Endometrial microvascular endothelial cells (primary cell): ENCODE measurements around the gene LBR. TPM values are rescaled to one million over a fixed set of nuclear protein-coding genes. Genes with fewer than 3 reads are reported as not detected.
"Not testable (repeated sequence)": the region's sequence is repeated elsewhere in the genome, so short reads cannot be mapped to it uniquely, and the experiment has no call there.

ENCODE experiments used
- in situ Hi-C: cut with HindIII; loops from 2 replicates; pipeline ENCODE4 v1.10.0; 2017; ENCODE audit warnings: low sequenced_read_pairs, low pct_unique_long_range_greater_than_20kb; ENCODE audit errors: inconsistent ontology term
- total RNA-seq: library from RNA; depleted of rRNA; stranded (reverse); fragments of >200 nt; gene quantifications from one replicate; pipeline ENCODE4 v1.2.3, GENCODE V29; 2015; ENCODE audit errors: inconsistent ontology term

The LBR gene
- total RNA-seq: 94.3 TPM

DNA sequence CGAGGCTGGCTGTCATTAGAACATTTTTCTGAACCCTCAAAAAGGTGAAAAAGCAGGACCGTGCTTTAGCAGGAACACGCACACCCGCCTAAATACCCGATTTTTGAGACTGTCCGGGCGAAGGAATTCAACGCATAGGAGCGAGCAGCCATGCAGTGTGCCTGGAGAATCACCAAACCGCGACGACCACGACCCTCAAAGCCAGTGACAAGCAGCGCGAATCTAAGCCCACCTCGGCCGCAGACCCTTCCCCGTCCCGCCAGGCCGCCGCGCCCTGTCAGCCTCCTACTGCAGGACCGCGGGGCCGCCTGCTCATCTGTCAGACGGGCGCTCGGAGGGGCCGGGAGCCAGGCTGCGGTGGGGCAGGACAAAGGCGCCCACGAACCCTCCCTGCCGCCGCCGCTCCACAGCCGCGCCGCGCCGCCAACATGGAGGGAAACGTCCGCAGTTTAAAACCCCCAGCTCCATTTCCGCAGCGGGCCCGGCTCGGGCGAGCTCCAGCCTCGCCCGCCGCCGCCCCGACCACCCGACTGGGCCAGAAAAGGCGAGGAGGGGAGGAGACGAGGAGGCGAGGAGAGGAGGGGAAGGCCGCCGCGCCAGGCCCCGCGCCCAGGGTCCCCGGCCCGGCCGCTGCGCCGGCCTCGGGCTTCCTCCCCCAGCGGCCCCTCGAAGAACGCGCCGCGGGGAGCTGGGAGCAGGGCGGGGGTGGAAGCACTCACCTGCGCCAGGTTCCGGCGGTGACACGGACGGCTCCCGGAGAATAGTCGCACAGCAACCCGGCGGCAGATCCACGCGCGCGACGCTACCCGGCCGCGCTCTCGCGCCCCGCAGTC is at the start of gene LBR:
LBR (minus strand) TSS at position 804 of the 833 bp plus-strand sequence. CDS start 3,963 bp downstream, outside the sequence.
- in situ Hi-C loops: loop anchor here (25.0 kb wide), 1 partner anchor 560 kb away; the partner anchor contains the start of gene SDE2

DNA sequence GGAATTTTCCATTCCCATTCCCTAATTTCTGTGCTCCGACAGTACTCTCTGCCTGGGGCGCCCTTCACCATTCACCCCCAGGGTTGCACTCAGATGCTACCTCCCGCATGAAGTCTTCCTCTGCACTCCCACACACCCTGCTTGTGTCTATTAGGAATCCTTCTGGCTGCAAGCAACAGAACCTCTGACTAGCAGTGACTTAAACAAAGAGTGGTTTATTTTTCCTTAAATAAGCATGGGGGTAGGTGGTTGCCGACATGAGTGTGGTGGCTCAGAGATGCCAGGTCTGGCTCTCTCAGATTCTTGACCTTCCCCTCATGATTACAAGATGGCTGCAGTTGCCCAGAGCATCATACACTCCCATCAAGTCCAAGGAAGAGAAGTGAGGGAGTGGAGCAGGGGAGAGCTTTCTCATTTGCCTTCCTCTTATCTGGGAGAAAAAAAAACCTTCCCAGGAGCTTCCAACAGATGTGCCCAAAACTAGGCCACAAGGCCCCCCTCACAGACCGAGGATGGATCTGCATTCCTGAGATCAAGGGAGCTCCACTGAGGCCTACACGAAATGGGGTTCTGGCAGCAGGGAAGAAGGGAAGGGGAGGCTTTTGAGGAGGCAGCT is 49.6 kb upstream of the LBR start:
- in situ Hi-C loops: no loop called here

DNA sequence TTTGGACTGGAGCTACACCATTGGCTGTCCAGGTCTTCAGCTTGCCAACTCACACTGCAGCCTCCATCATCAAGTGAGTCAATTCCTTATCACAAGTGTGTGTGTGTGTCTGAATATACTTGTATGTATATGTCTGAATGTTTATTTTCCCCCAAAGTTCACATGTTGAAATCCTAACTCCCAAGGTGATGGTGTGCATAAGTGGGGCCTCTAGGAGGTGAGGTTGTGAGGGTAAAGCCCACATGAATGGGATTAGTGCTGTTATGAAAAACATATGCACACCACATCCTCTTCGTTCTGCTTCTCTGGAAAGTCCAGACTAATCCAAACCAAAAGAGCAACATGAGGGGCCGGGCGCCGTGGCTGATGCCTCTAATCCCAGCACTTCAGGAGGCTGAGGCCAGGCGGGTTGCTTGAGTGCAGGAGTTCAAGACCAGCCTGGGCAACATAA is 48.7 kb upstream of the LBR start:
- in situ Hi-C loops: no loop called here

DNA sequence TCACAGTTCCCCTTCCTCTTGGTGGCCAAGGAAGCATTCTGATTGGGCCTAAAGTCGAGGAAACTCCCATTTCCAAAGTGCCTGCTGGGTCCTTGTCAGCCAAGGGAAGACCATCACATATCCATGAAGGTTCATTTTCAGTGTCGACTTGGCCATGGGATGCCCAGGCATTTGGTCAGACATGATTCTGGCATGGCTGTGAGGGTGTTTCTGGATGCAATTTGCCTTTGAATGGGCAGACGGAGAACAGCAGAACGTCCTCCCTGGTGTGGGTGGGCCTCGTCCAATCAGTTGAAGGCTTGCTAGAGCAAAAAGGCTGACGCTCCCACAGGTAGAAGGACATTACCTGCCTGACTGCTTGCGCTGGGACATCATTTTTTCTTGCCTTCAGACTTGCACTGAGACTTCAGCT is 48.3 kb upstream of the LBR start:
- in situ Hi-C loops: no loop called here

DNA sequence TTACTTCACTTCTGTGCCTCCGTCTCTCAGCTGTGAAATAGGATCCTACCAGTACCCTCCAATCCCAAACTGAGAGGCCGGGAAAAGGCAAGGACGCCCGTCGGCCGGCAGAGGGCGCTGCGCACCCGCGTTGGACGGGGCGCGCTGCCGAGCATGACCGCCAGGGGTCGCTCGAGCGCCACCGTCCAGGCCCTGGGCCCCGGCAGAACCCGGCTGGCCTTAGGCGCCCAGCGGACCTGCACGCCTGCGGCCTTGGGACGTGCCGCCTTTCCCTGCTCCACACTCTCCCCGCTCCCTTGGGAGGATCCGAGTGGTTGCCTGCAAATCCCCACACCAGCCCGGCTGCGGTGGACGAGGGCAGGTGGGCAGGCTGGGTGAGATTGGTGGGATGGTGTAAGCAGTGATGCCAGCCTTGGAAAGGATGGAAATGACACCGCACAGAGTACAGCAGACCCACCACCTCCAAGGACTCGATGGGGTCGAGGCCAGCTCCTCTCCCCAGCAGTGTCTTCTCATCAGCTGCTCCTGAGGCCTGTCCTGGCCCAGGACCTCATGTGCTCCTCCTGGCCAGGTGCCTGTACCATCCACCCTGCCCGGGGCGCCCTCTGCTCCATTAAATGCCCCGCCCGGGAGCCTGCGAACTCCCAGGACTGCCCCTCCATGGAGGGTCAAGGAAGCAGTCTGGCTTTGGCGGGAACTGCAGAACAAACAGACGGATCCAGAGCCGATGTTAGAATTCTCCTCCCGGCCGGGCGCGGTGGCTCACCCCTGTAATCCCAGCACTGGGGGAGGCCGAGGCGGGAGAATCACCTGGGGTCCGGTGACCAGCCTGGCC is 47.4 kb upstream of the LBR start:
- in situ Hi-C loops: no loop called here

DNA sequence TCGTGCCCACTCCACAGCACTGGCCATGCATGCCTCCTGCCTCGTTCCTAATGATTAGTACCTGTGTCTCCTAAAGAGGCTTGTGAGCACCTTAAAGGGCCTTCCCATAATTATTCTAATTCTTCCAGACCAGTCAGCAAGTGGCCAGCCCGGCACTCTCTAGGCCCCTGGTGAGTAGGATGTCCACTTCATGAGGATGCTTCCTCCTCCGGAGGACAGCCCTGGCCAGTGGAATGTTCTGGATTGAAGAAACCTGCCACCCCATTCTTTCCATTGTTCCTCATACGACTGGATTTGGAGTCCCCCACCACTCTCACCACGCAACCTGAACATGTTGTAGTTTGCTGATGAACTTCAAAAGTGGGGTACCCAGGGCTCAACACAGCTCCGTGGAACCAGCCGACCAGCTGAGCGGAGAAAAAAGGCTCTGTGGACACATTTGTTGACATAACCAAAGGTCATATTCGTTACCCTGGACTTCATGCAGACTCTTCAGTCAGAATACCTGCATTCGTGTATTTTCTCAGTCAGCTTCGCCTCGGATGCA is 46.7 kb upstream of the LBR start:
- in situ Hi-C loops: no loop called here

DNA sequence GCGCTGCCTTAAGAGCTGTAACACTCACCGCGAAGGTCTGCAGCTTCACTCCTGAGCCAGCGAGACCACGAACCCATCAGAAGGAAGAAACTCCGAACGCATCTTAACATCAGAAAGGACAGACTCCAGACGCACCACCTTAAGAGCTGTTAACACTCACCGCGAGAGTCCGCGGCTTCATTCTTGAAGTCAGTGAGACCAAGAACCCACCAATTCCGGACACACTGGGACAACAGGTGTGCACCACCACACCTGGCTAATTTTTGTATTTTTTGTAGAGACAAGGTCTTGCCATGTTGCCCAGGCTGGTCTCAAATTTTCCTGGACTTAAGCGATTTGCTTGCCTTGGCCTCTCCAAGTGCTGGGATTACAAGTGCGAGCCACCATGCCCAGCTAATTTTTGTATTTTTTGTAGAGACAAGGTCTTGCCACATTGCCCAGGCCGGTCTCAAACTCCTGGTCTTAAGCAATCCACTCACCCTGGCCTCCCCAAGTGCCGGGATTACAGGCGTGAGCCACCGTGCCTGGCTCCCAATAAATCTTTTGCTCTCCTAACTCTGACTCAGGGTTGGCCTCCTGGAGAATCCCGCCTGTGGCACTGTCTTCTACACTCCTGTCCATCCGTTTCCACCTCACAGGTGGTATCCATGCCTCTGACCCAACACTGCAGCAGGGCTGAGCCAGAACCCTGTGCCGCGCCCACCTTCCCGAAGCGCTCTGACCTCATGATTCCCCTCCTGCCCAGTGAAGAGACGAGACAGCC is 46.0 kb upstream of the LBR start:
- in situ Hi-C loops: not testable (repeated sequence)

DNA sequence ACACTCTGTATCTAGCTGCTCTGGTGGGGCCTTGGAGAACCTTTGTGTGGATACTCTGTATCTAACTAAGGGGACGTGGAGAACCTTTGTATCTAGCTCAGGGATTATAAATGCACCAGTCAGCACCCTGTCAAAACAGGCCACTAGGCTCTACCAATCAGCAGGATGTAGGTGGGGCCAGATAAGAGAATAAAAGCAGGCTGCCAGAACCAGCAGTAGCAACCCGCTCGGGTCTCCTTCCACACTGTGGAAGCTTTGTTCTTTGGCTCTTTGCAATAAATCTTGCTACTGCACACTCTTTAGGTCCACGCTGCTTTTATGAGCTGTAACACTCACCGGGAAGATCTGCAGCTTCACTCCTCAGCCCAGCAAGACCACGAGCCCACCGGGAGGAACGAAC is 45.4 kb upstream of the LBR start:
- in situ Hi-C loops: not testable (repeated sequence)

DNA sequence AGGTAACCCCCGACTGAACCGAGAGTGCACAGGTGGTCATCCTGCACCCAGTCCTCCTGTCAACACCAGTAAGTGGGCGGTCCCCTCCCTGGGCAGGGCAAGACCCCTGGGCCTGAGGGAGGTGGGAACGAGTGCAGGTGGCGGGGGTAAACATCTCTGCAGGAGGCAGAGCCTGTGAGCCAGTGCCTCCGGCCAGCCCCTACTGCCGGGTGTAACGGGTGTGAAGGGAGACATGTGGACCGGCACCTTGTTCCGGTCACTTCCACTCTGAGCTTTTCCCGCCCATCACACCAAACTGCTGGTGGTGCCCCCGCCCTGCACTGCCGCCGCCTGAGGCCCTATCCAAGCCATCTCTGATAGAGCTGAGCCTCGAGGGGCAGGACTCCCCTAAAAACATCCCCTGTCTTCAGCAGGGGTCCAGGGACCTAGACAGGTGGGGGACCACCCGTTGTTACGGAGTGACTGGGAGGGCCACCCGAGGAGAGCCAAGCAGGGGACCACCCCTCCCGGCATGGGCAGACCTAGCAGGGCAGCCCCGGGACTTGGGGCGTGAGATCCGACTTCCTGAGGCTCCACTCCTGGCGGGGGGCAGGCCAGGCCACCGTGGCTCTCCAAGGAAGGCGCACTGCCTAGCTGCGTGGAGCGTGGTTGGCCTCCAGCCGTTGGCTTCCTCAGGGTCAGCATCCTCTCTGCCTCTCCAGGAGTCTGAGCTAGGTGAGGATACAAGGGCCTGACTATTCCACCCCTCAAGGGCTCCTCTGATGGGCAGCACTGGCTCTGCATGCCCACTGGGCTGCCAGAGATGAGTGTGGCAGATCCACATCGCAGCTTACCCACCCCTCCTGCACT is 43.8 kb upstream of the LBR start:
- in situ Hi-C loops: no loop called here

DNA sequence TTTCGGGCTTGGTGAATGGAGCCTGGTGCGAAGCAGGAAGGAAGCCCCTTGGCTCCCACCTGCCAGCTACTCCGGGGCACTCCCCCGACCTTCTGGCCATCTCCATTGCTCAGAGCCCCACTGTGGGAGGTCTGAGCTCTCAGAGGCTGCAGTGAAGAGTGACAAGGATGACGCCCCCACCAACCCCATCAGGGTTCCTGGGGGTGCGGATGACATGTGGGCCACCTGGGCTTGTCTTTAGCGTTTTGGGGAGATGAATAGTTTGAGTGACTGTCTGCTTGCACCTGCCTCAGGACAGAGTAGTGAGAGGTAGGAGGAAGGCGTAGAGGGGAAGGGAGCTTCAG is 43.2 kb upstream of the LBR start:
- in situ Hi-C loops: no loop called here

DNA sequence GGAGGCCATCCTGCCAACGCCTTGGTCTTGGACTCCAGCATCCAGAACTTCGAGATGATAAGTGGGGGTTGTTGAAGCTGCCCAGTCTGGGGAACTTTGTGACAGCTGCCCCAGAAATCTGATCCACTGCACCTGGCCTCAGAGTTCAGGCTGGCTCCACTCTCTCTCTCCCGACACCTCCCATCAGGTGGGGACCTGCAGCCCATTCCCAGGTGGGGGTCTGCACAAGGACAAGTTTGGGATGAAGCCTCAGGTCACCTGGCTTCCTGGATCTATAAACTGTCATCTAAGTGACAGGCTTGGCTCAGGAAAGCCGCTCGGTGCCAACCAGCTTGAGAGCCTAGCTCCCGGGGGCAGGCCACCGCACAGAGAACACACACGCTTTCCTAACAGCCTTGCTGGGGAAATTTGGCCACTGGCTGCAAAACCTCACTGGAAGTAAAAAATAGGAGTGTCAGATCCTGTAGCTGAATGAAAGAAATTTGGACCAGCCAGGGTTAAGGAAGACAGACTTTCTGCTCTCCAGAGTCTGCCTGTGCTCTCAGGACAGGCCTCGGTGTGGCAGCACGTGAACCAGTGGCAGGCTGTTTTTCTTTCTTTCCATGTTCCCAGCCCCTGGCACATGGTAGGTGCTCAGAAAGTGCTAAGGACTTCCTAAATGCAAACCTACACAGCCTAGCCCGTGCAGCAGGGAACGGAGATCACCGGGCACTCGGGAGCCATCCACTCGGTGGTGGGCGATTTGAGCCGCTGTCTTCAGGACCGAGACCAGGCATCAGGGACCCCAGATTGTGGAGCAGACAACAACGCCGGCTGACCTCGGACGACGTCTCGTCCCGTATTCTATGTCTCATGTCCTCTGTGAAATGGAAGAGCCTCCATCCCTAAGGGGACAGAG is 42.6 kb upstream of the LBR start:
- in situ Hi-C loops: no loop called here

DNA sequence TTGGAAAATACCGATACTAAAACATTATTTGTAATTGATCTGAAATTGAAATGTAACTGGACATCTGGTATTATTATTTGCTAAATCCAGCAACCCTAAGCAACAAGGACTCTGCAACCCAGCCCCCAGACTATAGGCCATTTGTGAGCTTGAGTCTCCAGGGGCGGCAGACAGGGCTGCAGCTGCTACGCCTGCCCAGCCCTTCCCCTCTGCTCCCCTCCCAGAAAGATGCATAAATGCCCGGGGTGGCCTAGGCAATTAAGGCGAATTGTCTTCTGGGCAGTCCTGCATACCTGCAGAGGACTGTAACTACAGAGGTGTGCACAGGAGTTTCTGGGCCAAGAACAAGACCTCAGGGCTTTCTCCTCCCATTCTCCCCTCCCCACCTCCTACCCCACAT is 41.2 kb upstream of the LBR start:
- in situ Hi-C loops: no loop called here

DNA sequence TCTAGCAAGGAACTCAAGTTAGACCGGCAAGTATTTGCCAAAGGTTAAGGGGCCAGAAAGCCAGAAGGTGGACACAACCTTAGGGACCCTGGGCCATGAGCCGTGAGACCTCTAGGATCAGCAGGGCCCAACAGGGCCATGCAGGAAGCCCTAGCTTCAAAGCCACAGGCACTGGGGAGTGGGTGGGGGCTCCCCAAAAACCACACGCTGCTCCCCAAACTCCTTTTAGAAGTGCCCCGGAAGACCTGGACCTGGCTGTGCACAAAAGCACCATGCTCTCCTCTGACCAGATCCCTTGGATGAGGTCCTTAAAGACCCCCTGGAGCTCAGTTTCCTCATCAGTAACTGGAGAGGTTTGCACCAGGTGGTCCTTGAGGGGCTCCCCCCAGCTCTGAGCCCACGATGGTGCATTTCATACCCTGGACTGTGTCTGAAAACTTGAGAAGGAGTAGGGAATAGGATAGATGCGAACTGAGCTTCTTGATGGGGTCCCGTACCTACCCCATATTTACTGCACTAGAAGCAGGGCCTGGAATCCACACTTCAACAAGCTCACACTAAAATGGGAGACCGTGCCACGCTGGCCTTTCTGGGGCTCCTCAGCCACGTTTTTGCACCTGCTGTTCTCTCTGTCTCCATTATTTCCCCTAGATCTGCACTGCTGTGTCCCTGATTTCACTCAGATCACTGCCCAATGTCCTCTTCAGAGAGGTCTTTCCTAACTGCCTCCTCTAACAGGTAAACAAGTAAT is 40.6 kb upstream of the LBR start:
- in situ Hi-C loops: no loop called here

DNA sequence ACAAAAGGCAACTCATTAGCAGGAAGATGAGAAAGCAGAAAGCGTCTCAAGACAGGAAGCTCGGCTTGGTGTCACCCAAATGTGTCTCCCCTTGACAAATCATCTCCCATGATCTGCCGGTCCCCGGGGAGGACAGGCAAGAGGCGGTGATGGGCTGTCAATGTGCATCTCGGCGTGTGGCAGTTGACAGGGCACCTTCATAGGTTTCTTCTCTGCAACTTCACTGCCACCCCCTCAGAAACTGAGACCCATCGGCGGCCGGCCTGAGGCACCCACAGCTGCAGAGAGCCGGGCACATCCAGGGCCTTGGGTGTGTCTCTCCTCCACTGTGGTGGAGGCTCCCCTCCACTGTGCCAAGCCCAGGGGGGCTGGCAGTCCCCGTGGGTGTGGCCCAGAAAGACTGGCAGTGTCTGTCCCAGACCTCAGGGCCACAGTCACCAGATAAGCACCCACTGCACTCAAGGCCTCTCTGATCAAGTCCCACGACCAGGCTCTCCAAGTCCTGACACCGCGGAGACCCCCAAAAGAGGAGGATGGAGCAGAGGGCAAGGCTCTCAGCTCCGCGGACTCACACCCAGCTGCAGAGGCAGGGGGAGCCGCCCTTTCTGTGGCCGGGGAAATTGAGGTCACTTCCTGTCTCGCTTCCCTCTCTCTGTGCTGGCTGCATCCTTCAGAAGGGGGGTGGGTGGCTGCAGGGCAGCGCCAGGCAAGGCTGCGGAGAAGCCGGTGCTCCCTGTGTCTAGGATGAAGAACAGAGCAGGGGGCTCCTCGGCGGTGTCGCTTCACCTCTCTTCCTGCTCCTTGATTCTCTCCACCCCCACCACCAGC is 39.6 kb upstream of the LBR start:
- in situ Hi-C loops: no loop called here

DNA sequence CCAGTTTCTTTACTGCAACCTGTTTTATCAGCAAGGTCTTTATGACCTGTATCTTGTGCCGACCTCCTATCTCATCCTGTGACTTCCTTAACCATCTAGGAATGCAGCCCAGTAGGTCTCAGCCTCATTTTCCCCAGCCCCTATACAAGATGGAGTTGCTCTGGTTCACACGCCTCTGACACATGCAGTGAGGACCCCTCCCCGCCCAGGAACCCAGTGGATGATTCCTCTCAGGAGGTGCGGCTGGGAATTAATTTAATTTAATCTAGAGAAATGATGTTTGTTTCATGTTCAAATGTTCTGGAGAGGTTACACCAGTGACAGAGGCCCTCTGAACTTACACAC is 39.0 kb upstream of the LBR start:
- in situ Hi-C loops: no loop called here
